Stimulated activated CD8-positive, alpha-beta memory T cell treated with anti-CD3 and anti-CD28 coated beads, Interleukin-4, amount 100 ng/mL, for 1 hour (primary cell): Measurements from ENCODE around the gene MC2R.

Source experiments
- DNase-seq, 2 donors: peaks; one replicate each; pipeline ENCODE4 v3.0.0-alpha.2; 2020; ENCODE audit warnings: low read depth in 2 of 2, low spot score in 1 of 2

The MC2R gene

DNA sequence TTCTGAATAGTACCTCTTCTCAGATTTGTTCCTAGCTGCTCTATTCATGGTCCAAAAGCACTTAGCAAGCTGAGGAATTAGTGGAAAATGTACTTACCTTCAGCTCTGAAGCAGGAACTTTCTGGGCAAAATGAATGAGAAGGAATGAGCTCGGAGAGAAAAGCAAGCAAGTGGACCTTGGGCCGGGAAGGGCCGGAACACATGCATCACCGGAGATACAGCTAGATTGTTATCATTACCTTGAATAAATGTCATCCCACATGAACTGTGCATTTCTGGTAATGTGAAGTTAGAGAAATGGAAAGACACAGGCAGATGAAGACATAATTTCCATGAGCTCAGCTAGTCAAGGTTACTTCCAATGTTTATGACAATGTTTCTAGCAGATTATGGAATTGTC is at the start of gene MC2R:
TSS of gene MC2R (minus strand) at position 146 of the 400 bp plus-strand sequence. CDS start 30,018 bp downstream, outside the sequence.
- DNase-seq, result no peak

DNA sequence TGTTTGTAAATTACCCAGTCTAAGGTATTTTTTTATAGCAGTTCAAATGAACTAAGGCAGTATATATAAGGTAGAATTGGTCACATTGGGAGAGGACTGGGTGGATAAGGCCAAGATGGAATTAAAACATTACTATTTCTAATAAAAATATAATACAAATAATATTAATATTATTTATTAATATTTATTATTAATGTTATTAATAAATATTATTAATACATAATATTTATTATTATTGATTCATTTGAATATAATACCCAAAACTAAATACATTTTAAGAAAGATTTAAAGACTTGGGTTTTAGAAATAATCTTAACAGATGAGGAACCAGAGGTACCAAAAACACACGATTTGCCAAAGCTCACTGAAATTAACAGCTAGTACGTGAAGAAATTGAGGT is 30.5 kb upstream of the MC2R start:
- no peak for DNase-seq

DNA sequence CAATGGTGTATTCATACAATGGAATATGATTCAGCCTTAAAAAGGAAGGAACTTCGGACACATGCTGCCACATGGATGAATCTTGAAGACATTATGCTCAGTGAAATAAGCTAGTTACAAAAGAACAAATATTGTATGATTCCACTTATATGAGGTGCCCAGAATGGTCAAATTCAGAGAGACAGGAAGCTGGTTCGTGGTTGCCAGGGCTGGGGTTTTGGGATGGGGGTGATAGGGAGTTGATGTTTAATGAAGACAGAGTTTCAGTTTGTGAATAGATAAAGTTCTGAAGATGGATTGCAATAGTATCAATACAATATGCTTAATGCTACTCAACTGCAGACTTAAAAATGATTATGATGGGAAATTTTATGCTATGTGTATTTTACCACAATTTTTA is 28.0 kb upstream of the MC2R start:
- no peak for DNase-seq

DNA sequence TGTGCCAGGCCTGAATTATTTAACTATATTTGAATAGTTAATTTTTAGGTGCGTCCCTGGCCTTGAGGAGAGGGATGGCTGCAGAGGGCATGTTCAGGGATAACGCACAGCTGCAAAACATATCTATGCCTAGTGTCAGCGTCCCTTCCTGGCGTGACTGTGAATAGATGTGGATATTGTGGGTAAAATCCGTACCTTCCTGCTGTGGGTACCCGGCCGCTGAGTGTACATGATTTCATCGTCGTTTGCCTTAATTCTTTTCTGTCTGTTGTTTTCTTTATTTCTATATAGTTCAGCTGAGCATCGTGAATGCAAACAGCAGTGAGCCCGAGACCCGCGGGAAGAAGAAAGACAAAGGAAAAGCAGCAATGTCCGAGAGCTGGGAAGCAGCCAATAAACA is 25.0 kb upstream of the MC2R start:
- DNase-seq, result no peak

DNA sequence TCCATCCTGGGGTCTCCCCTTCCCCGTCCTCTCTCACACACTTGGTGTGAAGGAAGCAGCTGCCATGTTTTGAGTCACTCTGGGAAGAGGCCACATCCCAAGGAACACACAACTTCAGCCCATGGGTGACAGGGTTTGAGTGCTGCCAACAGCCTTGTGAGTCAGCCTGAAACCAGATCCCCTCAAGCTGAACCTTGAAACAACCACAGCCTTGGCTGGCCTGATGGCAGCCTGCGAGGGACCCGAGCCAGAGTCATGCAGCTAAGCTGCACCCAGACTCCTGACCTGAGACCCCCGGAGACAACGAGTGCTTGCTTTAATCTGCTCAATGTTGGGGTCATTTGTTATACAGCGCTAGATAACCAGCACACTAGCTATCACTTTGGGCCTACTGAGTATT is 19.3 kb upstream of the MC2R start:
- no peak for DNase-seq

DNA sequence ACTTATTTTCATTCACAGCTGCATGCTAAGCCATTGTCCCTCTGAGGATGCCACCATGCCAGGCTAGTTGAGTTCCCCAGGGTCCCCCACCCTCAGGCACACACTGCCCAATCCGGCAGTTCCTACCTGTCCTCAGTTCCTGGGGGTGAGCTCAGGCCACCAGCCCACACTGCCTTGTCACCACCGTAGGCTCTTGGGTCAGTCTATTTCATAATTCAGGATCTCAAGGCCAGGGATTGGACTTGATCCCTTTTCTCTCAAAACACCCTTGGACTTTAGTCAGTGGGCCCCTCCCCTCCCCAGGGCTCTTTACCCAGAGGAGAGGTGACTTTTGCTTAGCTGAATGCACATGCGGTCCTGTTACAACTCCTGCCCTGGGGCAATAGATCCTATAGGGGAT is 18.7 kb upstream of the MC2R start:
- no peak for DNase-seq

DNA sequence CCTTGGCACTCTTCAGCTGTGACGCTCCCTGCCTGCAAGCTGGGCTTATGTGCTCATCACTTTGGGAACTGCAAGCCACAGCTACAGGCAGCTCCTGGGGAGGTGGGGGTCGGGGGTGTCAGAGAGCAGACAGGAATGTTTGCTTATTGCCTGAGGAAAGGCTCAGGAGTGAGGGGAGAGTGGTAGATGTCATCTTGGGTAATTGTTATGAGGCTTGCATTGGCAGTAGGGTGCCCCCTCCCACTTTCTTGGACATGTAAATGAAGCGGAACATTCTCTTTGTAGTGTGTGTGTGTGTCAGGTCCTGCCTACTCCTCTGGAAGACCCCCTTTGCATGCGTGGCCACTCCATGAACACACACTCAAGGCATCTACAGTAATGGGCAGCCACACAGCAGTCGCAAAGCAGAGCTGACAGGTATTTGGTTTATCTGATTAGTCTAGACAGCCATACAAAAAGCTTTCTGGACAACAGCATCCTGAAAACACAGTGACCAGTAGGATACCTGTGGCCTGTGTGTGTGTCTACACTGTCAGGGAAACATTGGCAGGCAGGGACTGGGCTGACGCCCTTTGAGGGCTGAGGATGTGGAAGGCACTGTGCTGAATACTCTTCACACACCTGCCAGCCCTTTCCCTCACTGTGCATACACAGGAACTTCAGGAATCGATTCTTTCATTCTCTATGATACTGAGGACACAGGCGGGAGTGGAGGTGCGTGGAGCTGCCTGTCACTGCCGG is 17.1 kb upstream of the MC2R start:
- no peak for DNase-seq

DNA sequence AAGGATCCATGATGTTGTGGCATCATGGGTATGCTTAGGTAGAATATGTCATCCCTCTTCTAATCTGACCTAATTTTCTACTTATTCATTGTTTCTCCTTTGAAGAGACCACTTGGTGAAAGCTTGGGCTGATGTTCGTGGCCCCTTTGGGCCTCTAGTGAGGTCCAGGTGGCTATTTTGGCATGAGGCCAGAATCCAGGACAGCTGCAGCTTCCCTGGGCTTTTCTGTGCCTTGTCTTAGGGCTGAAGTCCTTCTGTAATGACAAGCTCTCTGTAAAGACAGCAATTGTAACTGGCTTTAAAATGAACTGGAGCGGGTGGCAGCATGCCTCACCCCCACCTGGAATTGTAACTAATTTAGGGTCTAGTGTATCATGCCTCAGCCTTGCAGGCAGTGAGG is 15.6 kb upstream of the MC2R start:
- DNase-seq, result no peak

DNA sequence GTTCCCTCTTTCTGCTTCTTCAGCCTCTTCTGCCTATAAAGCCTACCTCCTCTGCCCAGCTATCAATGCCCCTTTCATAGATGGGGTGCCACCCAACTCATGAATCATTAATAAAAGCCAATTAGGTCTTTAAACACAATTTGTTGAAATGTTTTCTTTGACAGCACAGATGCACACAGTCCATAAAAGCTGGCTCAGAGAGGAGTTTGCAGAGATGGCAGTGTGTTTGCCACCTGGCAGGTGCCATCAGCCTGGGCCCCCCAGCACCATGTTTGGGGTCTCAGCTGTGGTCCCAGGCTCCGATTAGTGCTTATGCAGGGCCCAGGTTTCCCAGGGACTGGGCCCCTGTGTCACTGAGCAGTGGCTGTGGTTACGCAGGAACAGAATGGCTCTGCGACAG is 7.9 kb upstream of the MC2R start:
- no peak for DNase-seq

DNA sequence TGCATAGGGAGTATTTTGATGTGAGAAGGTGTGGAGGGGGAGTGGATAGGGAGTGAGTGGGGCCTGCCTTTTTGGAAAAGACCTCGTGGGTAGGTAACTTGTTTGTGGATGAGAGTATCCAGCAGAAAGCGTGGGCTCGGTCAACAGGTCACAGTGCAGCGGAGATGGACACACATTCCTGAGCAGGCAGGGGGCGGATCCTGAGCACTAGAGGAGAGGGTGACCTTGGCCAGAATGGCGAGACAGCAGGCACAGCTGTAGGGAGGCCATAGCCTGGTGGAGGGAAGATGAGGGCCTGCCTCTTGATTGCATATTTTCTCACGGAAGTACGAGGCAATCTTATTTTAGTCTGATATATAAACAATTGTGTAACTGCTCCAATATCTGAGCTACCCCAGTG is 3.6 kb upstream of the MC2R start:
- no peak for DNase-seq

DNA sequence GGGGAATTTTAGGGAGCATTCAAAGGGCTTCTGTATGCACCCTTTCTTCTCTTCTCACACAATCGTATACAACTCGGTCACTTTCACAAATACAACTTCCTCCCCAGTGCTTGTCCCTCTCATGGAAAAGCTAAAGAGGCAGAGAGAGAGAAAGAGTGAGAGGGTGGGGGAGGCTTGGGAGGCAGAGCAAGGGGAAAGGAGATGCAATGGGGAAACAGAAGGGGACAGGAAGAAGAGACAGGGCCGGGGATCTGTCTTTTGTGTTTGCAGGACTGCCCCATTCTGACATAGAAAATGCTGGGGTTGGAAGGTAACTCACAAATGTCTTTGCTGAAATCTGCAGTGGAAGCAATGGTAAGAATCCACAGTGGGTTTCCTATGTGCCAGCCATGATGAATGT is 2.1 kb upstream of the MC2R start:
- DNase-seq, result no peak

DNA sequence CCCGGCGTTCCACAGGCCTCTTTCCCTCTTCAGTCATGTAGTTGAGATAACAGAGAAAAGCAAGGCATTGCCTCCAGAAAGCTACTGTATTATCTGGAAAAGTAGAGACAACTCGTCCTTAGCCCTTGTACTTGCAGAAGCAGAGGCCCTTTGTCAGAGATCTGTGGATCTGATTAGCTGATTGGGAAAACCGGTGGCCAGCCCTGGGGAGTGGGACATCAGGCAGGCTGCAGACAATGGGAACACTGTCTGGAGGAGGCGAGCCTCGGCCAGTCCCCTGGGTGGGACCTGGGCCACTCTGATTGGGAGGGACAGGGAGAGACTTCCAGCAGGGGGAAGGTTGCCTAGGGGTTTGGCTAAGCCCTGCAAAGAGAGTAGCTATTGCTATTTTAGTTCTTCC is 1.2 kb upstream of the MC2R start:
- DNase-seq, result no peak

DNA sequence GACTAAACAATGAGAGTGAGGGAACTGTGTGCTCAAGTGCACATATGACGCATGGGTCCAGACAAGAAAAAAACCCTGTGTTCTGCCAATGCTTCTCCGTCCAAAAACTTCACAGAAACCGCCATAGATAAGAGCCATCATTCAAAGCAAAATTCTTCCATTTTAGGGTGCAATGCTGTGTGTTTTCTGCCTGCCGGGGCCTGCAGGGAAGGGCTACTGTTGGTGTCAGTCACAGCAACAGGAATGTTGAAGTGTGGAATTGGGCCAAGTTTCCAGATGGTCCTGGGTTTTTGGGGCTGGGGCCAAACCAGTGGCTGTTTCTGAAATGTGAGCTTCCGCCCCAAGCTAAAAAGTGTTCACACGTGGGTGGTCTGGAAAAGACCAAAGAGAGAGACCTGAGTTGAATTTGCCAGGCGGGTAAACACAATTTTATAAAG is 677 bp upstream of the MC2R start:
- DNase-seq, result no peak

DNA sequence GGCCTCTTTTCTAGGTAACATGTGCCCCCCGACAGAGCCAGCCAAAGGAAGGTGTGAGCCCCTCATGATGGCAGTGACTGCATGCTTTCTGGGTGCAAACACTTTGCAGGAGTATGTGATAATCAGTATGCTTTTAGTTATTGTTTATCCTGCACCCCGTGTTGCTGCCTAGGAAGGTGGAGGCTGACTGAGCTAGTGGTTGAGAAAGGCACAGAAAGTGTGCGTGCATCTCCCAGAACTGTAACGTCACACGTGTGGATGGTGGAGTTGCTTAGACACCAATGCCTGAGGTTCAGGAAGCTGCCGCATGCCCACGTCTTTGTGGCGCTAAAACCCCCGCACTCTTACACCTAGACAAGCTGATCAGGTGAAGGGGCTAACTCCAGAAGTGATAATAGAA is 580 bp downstream of the MC2R start:
- DNase-seq, result no peak

DNA sequence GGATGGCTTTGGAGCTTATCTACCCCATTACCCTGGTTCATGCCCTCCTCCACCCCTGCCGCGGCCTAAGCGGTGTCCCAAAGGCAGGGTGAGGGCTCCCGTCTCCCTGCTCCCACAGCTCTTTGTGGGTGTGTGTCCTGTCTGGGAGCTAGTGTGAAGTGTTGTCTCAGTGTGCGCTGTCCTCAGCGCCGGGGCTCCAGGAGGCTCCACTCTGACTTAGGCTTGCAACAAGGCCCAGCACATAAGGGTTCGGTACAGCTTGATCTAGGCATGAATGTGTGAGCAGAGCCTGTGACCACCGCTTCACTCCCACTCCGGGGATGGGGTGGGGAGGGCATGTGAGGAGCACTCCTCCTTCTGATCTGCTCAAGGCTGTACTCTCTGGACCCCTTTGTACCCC is 1.2 kb downstream of the MC2R start:
- DNase-seq, result no peak

DNA sequence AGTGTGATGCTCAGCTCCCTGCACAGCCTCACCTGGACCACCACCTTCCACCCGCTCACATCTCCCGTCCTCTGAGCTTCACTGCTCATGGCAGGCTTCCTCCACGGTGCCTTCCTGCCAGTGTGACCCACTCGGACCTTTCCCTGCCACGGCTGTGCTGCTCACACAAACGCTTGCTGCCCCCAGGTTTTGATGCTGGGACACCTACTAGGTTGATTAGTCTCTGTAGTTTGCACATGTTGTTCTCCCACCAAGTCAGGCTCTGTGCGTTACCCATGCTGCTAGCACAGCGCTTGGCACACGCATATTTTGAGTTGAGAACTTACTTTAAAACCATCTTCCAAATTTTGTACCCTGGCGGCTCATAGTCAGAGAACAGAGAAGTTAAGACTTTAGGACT is 2.1 kb downstream of the MC2R start:
- DNase-seq, result no peak

DNA sequence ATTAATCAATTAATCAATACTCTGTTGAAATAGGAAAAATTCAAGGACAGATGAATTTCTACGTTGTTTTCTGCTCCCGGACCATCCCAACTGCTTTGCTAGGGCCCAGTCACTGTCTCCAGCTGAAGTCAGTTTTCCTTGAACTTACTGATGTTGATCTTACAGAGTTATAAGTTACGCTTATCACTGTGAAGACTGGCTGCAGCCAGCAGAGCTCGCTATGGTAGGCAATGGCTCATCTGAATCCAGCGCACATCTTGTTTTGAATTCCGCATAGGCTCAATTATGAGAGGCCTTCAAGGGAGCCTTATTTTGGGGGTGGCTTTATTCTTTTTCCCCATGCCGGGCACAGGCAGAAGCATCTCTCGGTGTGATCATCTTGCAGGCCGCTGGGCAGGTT is 2.7 kb downstream of the MC2R start:
- no peak for DNase-seq

DNA sequence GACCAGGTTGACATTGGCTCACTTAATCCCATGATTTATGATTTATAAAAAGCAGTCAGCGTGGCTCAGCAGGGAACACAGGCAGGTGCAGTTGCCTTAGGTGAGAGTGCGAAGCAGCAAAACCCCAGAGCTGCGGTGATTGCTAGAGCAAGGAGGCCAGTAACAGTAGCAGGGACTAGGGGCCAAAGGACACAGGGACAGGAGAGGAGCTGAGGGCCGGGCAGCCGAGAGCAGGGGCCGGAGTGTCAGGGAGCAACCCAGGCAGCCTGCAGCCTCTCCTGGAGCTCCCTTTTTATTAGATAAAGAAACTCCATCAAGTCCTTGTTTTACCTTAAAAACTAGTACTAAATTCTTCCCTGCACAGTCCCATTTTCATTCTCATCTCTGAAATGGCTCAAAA is 4.3 kb downstream of the MC2R start:
- DNase-seq, result no peak

DNA sequence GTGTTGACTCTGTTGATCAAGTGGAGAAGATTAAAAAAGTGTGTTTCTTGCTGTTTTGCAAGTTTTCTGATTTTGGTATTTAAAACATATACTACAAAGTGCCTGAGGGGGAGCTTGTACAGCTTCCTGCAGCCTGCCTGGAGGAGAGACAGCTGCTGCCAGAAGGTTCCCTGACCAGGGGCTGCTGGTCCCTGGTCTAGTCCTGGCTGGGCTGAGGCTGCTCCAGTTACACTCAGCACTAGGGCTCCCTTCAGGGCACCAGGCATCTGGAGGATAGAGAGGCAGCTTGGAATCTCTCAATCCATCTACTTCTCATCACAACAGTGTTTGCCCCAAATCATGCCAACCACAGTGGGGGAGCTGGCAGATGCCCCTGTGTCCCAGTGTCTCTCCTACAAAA is 4.8 kb downstream of the MC2R start:
- no peak for DNase-seq

DNA sequence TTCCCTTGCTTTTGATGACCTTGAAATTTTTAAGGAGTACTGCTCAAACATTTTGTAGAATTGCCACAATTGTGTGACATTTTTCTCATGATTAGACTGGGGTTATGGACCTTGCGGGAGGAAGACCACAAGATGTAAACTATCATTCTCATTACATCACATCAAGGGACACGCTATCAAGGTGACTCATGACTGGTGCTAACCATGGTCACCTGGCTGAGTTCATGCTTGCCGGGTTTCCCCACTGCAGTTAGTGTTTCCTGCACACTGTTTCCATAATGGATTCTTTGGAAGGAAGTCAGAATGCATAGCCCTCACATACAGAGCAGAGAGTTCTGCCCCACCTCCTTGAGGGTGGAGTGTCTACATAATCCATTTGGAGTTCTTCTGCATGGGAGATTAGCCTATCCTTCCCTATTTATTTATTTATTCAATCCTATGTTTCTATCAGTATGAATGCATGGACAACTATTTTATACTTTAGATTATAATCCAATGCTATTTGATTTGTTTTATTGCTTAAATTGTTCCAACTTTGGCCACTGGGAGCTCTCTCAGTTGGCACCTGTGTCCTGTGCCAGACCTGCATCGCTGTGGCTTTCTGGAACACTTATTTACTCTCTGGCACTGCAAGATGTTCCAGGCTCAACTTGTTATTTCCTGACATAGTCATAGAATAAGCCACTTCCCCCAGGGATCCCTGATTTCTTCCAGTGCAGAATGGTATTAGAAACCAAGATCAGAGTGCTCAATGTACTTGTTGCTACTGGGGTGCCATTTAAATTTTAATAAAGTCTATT is 6.0 kb downstream of the MC2R start:
- DNase-seq, result no peak

DNA sequence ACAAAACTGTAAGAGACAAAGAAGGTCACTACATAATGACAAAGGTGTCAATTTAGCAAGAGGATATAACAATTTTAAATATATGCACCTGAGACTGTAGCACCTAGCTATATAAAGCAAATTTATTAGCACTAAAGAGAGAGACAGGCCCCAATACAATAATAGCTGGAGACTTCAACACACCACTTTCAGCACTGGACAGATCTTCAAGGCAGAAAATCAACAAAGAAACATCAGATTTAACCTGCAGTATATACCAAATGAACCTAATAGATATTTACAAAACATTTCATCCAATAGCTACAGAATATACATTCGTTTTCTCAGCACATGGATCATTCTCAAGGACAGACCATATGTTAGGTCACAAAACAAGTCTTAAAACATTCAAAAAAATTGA is 14.7 kb downstream of the MC2R start:
- DNase-seq, result no peak

DNA sequence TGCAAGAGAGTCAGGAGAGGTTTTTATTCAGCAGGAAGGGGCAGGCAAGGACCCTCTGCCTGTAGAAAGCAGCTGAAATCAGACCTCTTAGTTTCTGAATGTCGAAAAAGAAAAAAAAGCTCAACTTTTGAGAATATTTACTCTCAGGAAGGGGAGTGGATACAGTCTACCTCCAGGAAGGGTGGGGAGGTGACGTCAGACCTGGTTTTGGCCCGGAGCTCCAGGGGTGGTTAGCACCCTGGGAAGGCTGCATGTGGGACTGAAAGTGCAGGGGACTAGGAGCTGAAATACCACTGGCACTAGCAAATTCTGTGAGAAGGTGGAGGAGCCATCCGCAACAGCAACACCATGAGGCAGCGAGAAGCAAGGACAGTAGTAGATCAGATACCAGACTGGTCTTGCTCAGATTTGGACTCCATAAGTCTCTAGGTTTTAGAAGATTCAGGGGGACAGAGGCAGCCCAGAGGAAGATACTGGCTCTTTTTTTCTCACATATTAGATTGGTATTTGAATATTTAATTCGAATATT is 19.8 kb downstream of the MC2R start:
- no peak for DNase-seq

DNA sequence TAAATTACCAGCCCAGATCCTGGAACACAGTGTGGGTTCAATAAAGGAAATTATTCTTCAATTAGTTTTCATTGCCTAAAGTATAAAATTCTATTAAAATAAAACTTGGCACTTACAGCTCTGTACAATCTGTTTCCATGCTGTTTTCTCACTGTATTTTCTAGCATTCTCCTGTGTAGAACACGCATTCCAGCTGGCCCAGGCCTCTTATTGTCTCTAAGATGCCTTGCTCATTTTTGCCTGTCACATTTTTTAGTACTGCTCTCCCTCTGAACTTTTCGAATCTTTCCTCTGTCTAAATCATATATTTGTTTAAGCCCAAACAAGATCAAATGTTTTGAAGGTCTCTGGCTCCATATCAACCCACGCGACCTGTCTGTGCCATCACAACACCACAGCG is 20.8 kb downstream of the MC2R start:
- no peak for DNase-seq
